GM19238 (cell line): ENCODE results near the gene RHBDD1.
"Not testable (repeated sequence)": the region's sequence is repeated elsewhere in the genome, so short reads cannot be mapped to it uniquely, and the experiment has no call there.

Source experiments
- DNase-seq: peaks from one replicate; pipeline ENCODE4 v3.0.0; 2011; ENCODE audit warnings: low spot score; ENCODE audit not compliant: insufficient read length

RHBDD1 gene

GRCh38 chr2:226799976-226800940 lies 35.6 kb upstream of the RHBDD1 start:
- DNase-seq, result no peak

- peak; percentile 83 for DNase-seq
Observed at GRCh38 chr2:226800941-226801784, 34.7 kb upstream of the RHBDD1 start.

- DNase-seq, result no peak
Observed at GRCh38 chr2:226802573-226802972, 33.3 kb upstream of the RHBDD1 start.

GRCh38 chr2:226803410-226803809 lies 32.4 kb upstream of the RHBDD1 start:
- DNase-seq, result no peak

- DNase-seq, result no peak
Observed at GRCh38 chr2:226813148-226813701, 22.6 kb upstream of the RHBDD1 start.

- DNase-seq, result no peak
Observed at GRCh38 chr2:226818930-226819329, 16.9 kb upstream of the RHBDD1 start.

GRCh38 chr2:226825056-226825455 lies 10.8 kb upstream of the RHBDD1 start:
- no peak for DNase-seq

- no peak for DNase-seq
Observed at GRCh38 chr2:226828191-226828590, 7.7 kb upstream of the RHBDD1 start.

- no peak for DNase-seq
Observed at GRCh38 chr2:226829721-226830631, 5.9 kb upstream of the RHBDD1 start.

GRCh38 chr2:226831266-226831665 lies 4.6 kb upstream of the RHBDD1 start:
- DNase-seq, result no peak

- DNase-seq, result no peak
Observed at GRCh38 chr2:226832061-226832460, 3.8 kb upstream of the RHBDD1 start.

GRCh38 chr2:226834880-226835279 lies 974 bp upstream of the RHBDD1 start:
- not testable (repeated sequence) for DNase-seq

- DNase-seq, result peak; percentile 3
Observed at GRCh38 chr2:226835420-226835795, 446 bp upstream of the RHBDD1 start.

GRCh38 chr2:226836548-226836885 lies 663 bp downstream of the RHBDD1 start:
- DNase-seq, result no peak

GRCh38 chr2:226837334-226837733 lies 1.5 kb downstream of the RHBDD1 start:
- no peak for DNase-seq

- DNase-seq, result no peak
Observed at GRCh38 chr2:226837787-226838603, 2.1 kb downstream of the RHBDD1 start.

- no peak for DNase-seq
Observed at GRCh38 chr2:226838722-226839121, 2.9 kb downstream of the RHBDD1 start.

- no peak for DNase-seq
Observed at GRCh38 chr2:226839161-226839560, 3.3 kb downstream of the RHBDD1 start.

GRCh38 chr2:226839951-226840350 lies 4.1 kb downstream of the RHBDD1 start:
- DNase-seq, result no peak

- not testable (repeated sequence) for DNase-seq
Observed at GRCh38 chr2:226843001-226843400, 7.1 kb downstream of the RHBDD1 start.
